Measurements from ENCODE around the gene ERBB4.
"Not testable (repeated sequence)": the region's sequence is repeated elsewhere in the genome, so short reads cannot be mapped to it uniquely, and the experiment has no call there.

ERBB4 gene

GRCh38 chr2:211741966-211742365 lies 796.6 kb downstream of the ERBB4 start:
- no peak for DNase-seq (ENCODE audit: low read depth in 2 of 2)

- no peak for DNase-seq (ENCODE audit: low read depth in 2 of 2)
Measured at GRCh38 chr2:211737282-211737681, 801.3 kb downstream of the ERBB4 start.

GRCh38 chr2:211730215-211730614 lies 808.4 kb downstream of the ERBB4 start:
- DNase-seq (ENCODE audit: low read depth in 2 of 2): no peak

- DNase-seq (ENCODE audit: low read depth in 2 of 2): no peak
Measured at GRCh38 chr2:211729433-211729832, 809.2 kb downstream of the ERBB4 start.

GRCh38 chr2:211724933-211725332 lies 813.7 kb downstream of the ERBB4 start:
- DNase-seq (ENCODE audit: low read depth in 2 of 2): no peak

GRCh38 chr2:211723398-211723797 lies 815.2 kb downstream of the ERBB4 start:
- DNase-seq (ENCODE audit: low read depth in 2 of 2): no peak

GRCh38 chr2:211722928-211723327 lies 815.7 kb downstream of the ERBB4 start:
- no peak for DNase-seq (ENCODE audit: low read depth in 2 of 2)

- not testable (repeated sequence) for DNase-seq (ENCODE audit: low read depth in 2 of 2)
Measured at GRCh38 chr2:211721874-211722273, 816.7 kb downstream of the ERBB4 start.

- DNase-seq (ENCODE audit: low read depth in 2 of 2): no peak
Measured at GRCh38 chr2:211709389-211709788, 829.2 kb downstream of the ERBB4 start.

GRCh38 chr2:211692689-211693088 lies 845.9 kb downstream of the ERBB4 start:
- no peak for DNase-seq (ENCODE audit: low read depth in 2 of 2)

- no peak for DNase-seq (ENCODE audit: low read depth in 2 of 2)
Measured at GRCh38 chr2:211690736-211691135, 847.9 kb downstream of the ERBB4 start.

GRCh38 chr2:211688196-211688595 lies 850.4 kb downstream of the ERBB4 start:
- DNase-seq (ENCODE audit: low read depth in 2 of 2): no peak

GRCh38 chr2:211674715-211675114 lies 863.9 kb downstream of the ERBB4 start:
- DNase-seq (ENCODE audit: low read depth in 2 of 2): no peak

- no peak for DNase-seq (ENCODE audit: low read depth in 2 of 2)
Measured at GRCh38 chr2:211673133-211673905, 865.3 kb downstream of the ERBB4 start.

- DNase-seq (ENCODE audit: low read depth in 2 of 2): no peak
Measured at GRCh38 chr2:211671977-211672376, 866.6 kb downstream of the ERBB4 start.

- no peak for DNase-seq (ENCODE audit: low read depth in 2 of 2)
Measured at GRCh38 chr2:211665299-211665698, 873.3 kb downstream of the ERBB4 start.

GRCh38 chr2:211664321-211664720 lies 874.3 kb downstream of the ERBB4 start:
- DNase-seq (ENCODE audit: low read depth in 2 of 2): no peak

- no peak for DNase-seq (ENCODE audit: low read depth in 2 of 2)
Measured at GRCh38 chr2:211654211-211654780, 884.3 kb downstream of the ERBB4 start.

GRCh38 chr2:211652327-211652726 lies 886.3 kb downstream of the ERBB4 start:
- no peak for DNase-seq (ENCODE audit: low read depth in 2 of 2)

- DNase-seq (ENCODE audit: low read depth in 2 of 2): no peak
Measured at GRCh38 chr2:211649331-211649730, 889.3 kb downstream of the ERBB4 start.

- DNase-seq (ENCODE audit: low read depth in 2 of 2): no peak
Measured at GRCh38 chr2:211631503-211631902, 907.1 kb downstream of the ERBB4 start.

GRCh38 chr2:211623096-211623495 lies 915.5 kb downstream of the ERBB4 start:
- DNase-seq (ENCODE audit: low read depth in 2 of 2): no peak

- no peak for DNase-seq (ENCODE audit: low read depth in 2 of 2)
Measured at GRCh38 chr2:211620986-211621385, 917.6 kb downstream of the ERBB4 start.

GRCh38 chr2:211617803-211618202 lies 920.8 kb downstream of the ERBB4 start:
- no peak for DNase-seq (ENCODE audit: low read depth in 2 of 2)
